Activated naive CD8-positive, alpha-beta T cell treated with anti-CD3 and anti-CD28 coated beads, Interleukin-2, amount 10 ng/mL, durations not matched to agents 7 days and 5 days (primary cell): ENCODE results near the gene UGT1A1. TPM values are rescaled to one million over a fixed set of nuclear protein-coding genes. Genes with fewer than 3 reads are reported as not detected.

Experiments used
- ATAC-seq: fragments of 150-1000 bp; cut with Tn5 transposase; one replicate; pipeline ENCODE4 v1.10.0; 2021; ENCODE audit warnings: low read depth, moderate library complexity
- POLR2A ChIA-PET: fragments of 350-600 bp; sonication (Branson Sonifier 250); formaldehyde crosslinking; loops from one replicate; lab custom pipeline; 2021; ENCODE audit warnings: antibody characterized with exemption; lab: Charles Lee
- DNase-seq: peaks from one replicate; pipeline ENCODE4 v3.0.0; 2021
- H3K27ac Mint-ChIP-seq: one replicate; pipeline ENCODE4 v1.8.0; 2022; ENCODE audit warnings: mild to moderate bottlenecking, mixed read lengths
- H3K27me3 Mint-ChIP-seq: one replicate; pipeline ENCODE4 v1.8.0; 2022; ENCODE audit warnings: mild to moderate bottlenecking, moderate library complexity, mixed read lengths
- H3K36me3 Mint-ChIP-seq: one replicate; pipeline ENCODE4 v1.8.0; 2021; ENCODE audit warnings: mild to moderate bottlenecking, mixed read lengths
- H3K4me1 Mint-ChIP-seq: one replicate; pipeline ENCODE4 v1.8.0; 2021; ENCODE audit warnings: mixed read lengths
- H3K4me3 Mint-ChIP-seq: one replicate; pipeline ENCODE4 v1.8.0; 2022; ENCODE audit warnings: mild to moderate bottlenecking, moderate library complexity, mixed read lengths
- H3K9me3 Mint-ChIP-seq: one replicate; pipeline ENCODE4 v1.8.0; 2021; ENCODE audit warnings: mixed read lengths
- total RNA-seq, 2 experiments: library from RNA; stranded (reverse); gene quantifications; one replicate each; pipeline ENCODE4 v1.2.3, GENCODE V29; 2021

The UGT1A1 gene
- total RNA-seq, 2 experiments from 2014 or later = not detected

- no peaks in the 10 kb centered on the region for H3K36me3 Mint-ChIP-seq
- POLR2A ChIA-PET = interaction anchor here (0.5 kb wide), 1 partner anchor 106 kb away, joined by 4 read pairs; no protein-coding TSS in a partner anchor
- no peaks in the 10 kb centered on the region for H3K9me3 Mint-ChIP-seq
- DNase-seq (no peak), ATAC-seq (no peak)
- no peak overlapping the region for H3K4me3 Mint-ChIP-seq
- peaks cover 17% of the 10 kb centered on the region for H3K27me3 Mint-ChIP-seq
- no peaks in the 10 kb centered on the region for H3K4me1 Mint-ChIP-seq
- no peak overlapping the region for H3K27ac Mint-ChIP-seq
Observed at GRCh38 chr2:233807966-233808935, 48.2 kb downstream of the UGT1A1 start.

- POLR2A ChIA-PET = no interaction called here
- no peak for DNase-seq
Observed at GRCh38 chr2:233810385-233810784, 50.3 kb downstream of the UGT1A1 start.

GRCh38 chr2:233811087-233811486 is 51.0 kb downstream of the UGT1A1 start:
- Mint-ChIP-seq H3K36me3 (no peaks in the 10 kb centered on the region), H3K9me3 (no peaks in the 10 kb centered on the region), H3K4me1 (no peaks in the 10 kb centered on the region)

More at GRCh38 chr2:233810385-233810784, 50.3 kb downstream of the UGT1A1 start:
- H3K27ac Mint-ChIP-seq = no peak overlapping the region
- H3K27me3 Mint-ChIP-seq = peaks cover 11% of the 10 kb centered on the region
- no peaks in the 10 kb centered on the region for H3K36me3 Mint-ChIP-seq
- no peak for ATAC-seq
- no peak overlapping the region for H3K4me3 Mint-ChIP-seq
- H3K9me3 Mint-ChIP-seq = no peaks in the 10 kb centered on the region
- no peaks in the 10 kb centered on the region for H3K4me1 Mint-ChIP-seq

GRCh38 chr2:233811732-233812131 is 51.7 kb downstream of the UGT1A1 start:
- POLR2A ChIA-PET = no interaction called here
- DNase-seq = no peak
- H3K9me3 Mint-ChIP-seq = no peaks in the 10 kb centered on the region
- no peaks in the 10 kb centered on the region for H3K36me3 Mint-ChIP-seq
- no peaks in the 10 kb centered on the region for H3K4me1 Mint-ChIP-seq
- ATAC-seq = no peak
- H3K27me3 Mint-ChIP-seq = peaks cover 10% of the 10 kb centered on the region
- H3K27ac Mint-ChIP-seq = no peak overlapping the region
- no peak overlapping the region for H3K4me3 Mint-ChIP-seq

More at GRCh38 chr2:233811087-233811486, 51.0 kb downstream of the UGT1A1 start:
- Mint-ChIP-seq H3K4me3 (no peak overlapping the region), H3K27me3 (peaks cover 12% of the 10 kb centered on the region), H3K27ac (no peak overlapping the region)
- DNase-seq (no peak), ATAC-seq (no peak)
- POLR2A ChIA-PET = no interaction called here

GRCh38 chr2:233813236-233814055 is 53.4 kb downstream of the UGT1A1 start:
- Mint-ChIP-seq H3K36me3 (no peaks in the 10 kb centered on the region), H3K9me3 (no peaks in the 10 kb centered on the region), H3K27ac (no peak overlapping the region), H3K4me1 (peaks cover 3% of the 10 kb centered on the region), H3K4me3 (no peak overlapping the region), H3K27me3 (peaks cover 10% of the 10 kb centered on the region)
- POLR2A ChIA-PET = no interaction called here
- ATAC-seq = no peak
- no peak for DNase-seq

- H3K4me1 Mint-ChIP-seq = peaks cover 3% of the 10 kb centered on the region
- POLR2A ChIA-PET = no interaction called here
- no peaks in the 10 kb centered on the region for H3K9me3 Mint-ChIP-seq
- H3K27ac Mint-ChIP-seq = no peak overlapping the region
- no peaks in the 10 kb centered on the region for H3K36me3 Mint-ChIP-seq
- no peak overlapping the region for H3K4me3 Mint-ChIP-seq
- ATAC-seq (no peak), DNase-seq (no peak)
- peaks cover 10% of the 10 kb centered on the region for H3K27me3 Mint-ChIP-seq
Observed at GRCh38 chr2:233814056-233814835, 54.2 kb downstream of the UGT1A1 start.

GRCh38 chr2:233815861-233816260 is 55.8 kb downstream of the UGT1A1 start:
- no peaks in the 10 kb centered on the region for H3K36me3 Mint-ChIP-seq
- ATAC-seq (no peak), DNase-seq (no peak)
- no peaks in the 10 kb centered on the region for H3K9me3 Mint-ChIP-seq
- H3K27ac Mint-ChIP-seq = no peak overlapping the region
- peaks cover 3% of the 10 kb centered on the region for H3K4me1 Mint-ChIP-seq
- H3K4me3 Mint-ChIP-seq = no peak overlapping the region
- POLR2A ChIA-PET = no interaction called here
- peaks cover 10% of the 10 kb centered on the region for H3K27me3 Mint-ChIP-seq

GRCh38 chr2:233816334-233816733 is 56.3 kb downstream of the UGT1A1 start:
- H3K9me3 Mint-ChIP-seq = no peaks in the 10 kb centered on the region
- POLR2A ChIA-PET = no interaction called here
- ATAC-seq (no peak), DNase-seq (no peak)
- no peak overlapping the region for H3K4me3 Mint-ChIP-seq
- H3K36me3 Mint-ChIP-seq = no peaks in the 10 kb centered on the region
- peaks cover 3% of the 10 kb centered on the region for H3K4me1 Mint-ChIP-seq
- H3K27ac Mint-ChIP-seq = no peak overlapping the region
- peaks cover 10% of the 10 kb centered on the region for H3K27me3 Mint-ChIP-seq

GRCh38 chr2:233816771-233817170 is 56.7 kb downstream of the UGT1A1 start:
- Mint-ChIP-seq H3K27me3 (peaks cover 10% of the 10 kb centered on the region), H3K4me3 (no peak overlapping the region), H3K36me3 (no peaks in the 10 kb centered on the region), H3K4me1 (peaks cover 3% of the 10 kb centered on the region), H3K27ac (no peak overlapping the region), H3K9me3 (no peaks in the 10 kb centered on the region)
- ATAC-seq (no peak), DNase-seq (no peak)
- POLR2A ChIA-PET = no interaction called here

GRCh38 chr2:233817361-233817911 is 57.4 kb downstream of the UGT1A1 start:
- Mint-ChIP-seq H3K36me3 (no peaks in the 10 kb centered on the region), H3K4me1 (peaks cover 3% of the 10 kb centered on the region), H3K4me3 (no peak overlapping the region), H3K9me3 (no peaks in the 10 kb centered on the region), H3K27ac (no peak overlapping the region), H3K27me3 (peaks cover 10% of the 10 kb centered on the region)
- POLR2A ChIA-PET = no interaction called here
- DNase-seq (no peak), ATAC-seq (no peak)

- no peaks in the 10 kb centered on the region for H3K9me3 Mint-ChIP-seq
- DNase-seq = peak; percentile 16
- no peak overlapping the region for H3K27ac Mint-ChIP-seq
- ATAC-seq = no peak
- peaks cover 10% of the 10 kb centered on the region for H3K27me3 Mint-ChIP-seq
- peaks cover 3% of the 10 kb centered on the region for H3K4me1 Mint-ChIP-seq
- POLR2A ChIA-PET = no interaction called here
- no peak overlapping the region for H3K4me3 Mint-ChIP-seq
- H3K36me3 Mint-ChIP-seq = no peaks in the 10 kb centered on the region
Observed at GRCh38 chr2:233817995-233818638, 58.0 kb downstream of the UGT1A1 start.
